ENCODE measurements around the gene TEC.

GRCh38 chr4:48269861-48270522 is 354 bp upstream of the TEC start:
- TF ChIP-seq GATA2 (IDR thresholded peaks at IDR 0.05; ENCODE audit: low read depth, low read length) (no peak), GATA3 (IDR thresholded peaks at IDR 0.05; ENCODE audit: low read depth, low read length) (no peak)

Data from SH-SY5Y (cell line).